Limb (tissue), 2 donors: ENCODE data around the gene PEX5L.
A peak's percentile ranks its signal among the peaks of the same experiment; 100 is the strongest.
"Not testable (repeated sequence)": the region's sequence is repeated elsewhere in the genome, so short reads cannot be mapped to it uniquely, and the experiment has no call there.

Source experiments
- DNase-seq, 2 donors: peaks; one replicate each; pipeline ENCODE4 v3.0.0-alpha.2; 2016; ENCODE audit errors: extremely low spot score in 2 of 2

Gene PEX5L

GRCh38 chr3:179840985-179841384, 195.8 kb downstream of the PEX5L start:
- no peak for DNase-seq

DNA sequence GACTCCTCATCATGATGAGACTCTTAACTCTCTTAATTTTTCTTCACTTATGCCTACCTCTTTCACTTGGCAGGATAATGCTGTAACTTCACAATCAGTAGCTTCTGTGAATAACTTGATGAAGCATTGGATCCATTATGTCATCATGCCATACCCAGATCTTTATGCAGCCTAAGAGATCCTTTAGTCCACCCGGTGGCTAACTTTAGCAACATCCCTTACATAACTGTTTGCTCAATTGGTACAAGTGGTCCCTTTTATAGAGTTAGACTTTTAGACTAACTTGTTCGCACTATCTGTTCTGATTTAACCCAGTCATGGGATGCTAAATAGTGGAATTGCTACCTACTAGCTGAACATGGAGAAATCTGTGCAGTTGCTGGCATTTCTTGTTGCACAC, 199.4 kb downstream of the PEX5L start:
- DNase-seq, result no peak

GRCh38 chr3:179833294-179833693, 203.4 kb downstream of the PEX5L start:
- DNase-seq, result no peak

GRCh38 chr3:179832333-179832854, 204.3 kb downstream of the PEX5L start:
- no peak for DNase-seq

- DNase-seq, result no peak
Measured at GRCh38 chr3:179829401-179829800, 207.3 kb downstream of the PEX5L start.

GRCh38 chr3:179828738-179829137, 208.0 kb downstream of the PEX5L start:
- no peak for DNase-seq

- no peak for DNase-seq
Measured at GRCh38 chr3:179826247-179826637, 210.5 kb downstream of the PEX5L start.

DNA sequence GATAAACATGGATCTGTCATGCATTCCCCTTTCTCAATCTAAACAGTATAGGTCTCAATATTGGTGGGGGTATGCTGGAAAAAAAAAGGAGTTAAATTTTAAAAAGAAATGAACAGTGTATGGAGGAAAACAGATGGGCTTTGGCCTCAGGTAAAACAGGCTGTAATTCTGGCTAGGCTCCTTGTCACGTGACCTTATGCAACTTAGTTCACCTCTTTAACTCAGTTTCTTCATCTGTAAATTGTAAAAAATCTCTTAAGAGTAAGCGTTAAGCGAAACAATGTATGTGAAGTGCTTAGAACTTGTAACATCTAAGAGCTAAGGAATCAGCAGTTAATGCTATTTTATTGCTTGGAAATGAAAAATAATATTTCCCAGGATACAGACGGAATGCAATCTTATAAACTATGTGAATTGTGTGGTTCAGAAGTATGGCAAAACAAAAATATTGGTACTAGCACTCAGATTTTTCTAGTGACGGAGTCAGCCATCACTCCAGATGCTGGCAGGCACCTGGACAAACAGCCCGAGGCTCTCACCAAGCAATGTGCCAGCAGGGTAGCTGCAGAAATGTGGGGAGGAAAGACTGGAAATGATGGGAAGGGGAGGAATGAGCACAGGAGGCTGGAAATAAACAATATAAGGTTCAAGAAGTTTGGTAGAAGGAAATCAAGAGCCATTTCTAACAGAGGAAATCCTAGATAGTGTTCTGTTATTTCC, 211.1 kb downstream of the PEX5L start:
- DNase-seq, result no peak

GRCh38 chr3:179822296-179822695, 214.4 kb downstream of the PEX5L start:
- DNase-seq, result no peak

GRCh38 chr3:179819379-179819778, 217.4 kb downstream of the PEX5L start:
- DNase-seq, result no peak

DNA sequence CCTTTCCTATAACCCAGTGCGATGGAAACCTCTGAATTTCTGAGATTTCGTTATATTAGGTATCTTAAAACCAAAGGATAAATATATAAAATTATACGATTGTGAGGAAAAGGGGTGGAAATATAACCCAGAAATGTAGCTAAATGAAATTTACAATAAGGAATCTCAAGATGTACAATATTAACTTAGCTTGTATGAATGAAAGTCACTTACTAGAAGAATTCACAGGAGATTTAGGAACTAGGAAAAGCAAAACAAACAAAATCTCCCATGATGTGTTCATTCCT, 224.7 kb downstream of the PEX5L start:
- DNase-seq, result no peak

DNA sequence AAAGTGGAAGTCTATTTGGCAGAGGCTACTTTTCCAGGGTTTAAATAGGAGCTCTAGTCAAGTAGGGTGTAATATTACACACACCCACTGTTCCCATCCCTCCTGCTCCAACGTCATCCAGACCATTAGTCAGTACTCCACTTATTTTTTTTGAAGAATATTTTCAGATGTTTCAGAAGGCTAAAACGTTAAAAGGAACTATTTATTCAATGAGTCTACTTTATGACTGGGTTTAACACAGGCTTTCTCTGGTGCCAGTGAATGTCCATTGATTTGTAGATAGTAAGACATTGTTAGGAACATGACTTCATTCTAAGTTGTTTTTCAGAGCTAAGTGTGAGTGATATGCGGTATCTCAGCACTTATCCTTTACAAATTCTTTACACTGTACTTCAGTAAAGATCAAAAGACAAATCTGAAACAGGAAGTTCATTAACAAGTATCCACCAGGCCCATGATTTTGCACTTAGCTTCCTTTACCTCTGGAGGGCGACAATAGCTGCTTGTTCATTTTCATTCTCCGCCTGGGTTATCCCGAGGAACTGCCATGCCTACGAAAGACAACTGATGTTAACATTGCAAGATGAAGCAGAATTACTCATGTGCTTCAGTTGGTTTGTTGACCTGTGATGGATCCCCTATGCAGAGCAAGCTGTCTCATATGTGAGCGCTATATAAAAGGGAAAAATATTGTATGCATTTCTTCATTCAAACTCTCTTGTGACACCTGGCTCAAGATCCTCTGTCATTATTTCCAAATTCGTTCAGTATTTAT, 225.2 kb downstream of the PEX5L start:
- DNase-seq, result peak; percentile 49 to 54

- DNase-seq, result no peak
Measured at GRCh38 chr3:179809639-179810038, 227.1 kb downstream of the PEX5L start.

- DNase-seq, result no peak
Measured at GRCh38 chr3:179807588-179807987, 229.1 kb downstream of the PEX5L start.

DNA sequence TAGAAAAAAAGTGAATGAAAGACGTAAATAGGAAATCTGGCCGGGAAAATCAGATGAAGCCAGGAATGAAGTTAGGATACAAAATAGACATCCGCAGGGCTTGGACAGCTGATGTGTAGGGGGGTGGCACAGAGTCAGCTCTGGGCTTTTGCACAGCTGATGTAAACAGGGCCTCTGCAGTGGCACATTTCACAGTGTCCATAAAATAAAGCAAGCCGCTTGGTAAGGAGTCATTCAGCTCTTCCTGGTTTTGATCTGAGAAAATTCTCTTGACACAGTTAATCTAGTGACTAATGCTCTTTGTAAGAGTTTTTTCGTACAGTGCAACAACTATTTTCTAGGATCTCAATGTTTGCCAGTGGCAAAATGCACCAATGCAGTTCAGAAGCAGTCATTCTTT, 230.6 kb downstream of the PEX5L start:
- no peak for DNase-seq

- DNase-seq, result no peak
Measured at GRCh38 chr3:179801856-179802255, 234.9 kb downstream of the PEX5L start.

GRCh38 chr3:179801263-179801662, 235.5 kb downstream of the PEX5L start:
- DNase-seq, result no peak

- DNase-seq, result no peak
Measured at GRCh38 chr3:179797192-179797591, 239.5 kb downstream of the PEX5L start.

GRCh38 chr3:179796421-179796820, 240.3 kb downstream of the PEX5L start:
- DNase-seq, result no peak

GRCh38 chr3:179794355-179794754, 242.4 kb downstream of the PEX5L start:
- DNase-seq, result no peak

DNA sequence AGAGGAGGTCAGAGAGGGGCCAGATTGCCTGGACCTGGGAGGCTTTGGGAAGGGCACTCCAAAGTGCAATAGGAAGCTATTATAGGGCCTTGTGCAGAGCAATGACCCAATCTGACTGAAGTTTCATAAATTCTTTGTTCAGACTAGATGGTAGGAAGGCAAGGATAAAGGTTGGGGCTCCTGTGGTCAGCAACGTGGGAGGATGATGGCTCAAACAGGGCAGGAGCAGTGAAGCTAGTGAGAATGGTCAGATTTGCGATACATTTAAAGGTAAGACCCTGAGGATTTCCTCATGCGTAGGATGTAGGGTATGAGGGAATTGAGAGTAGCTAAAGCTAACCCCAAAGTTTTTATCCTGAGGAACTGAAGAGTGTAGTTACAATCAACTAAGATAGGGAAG, 244.9 kb downstream of the PEX5L start:
- DNase-seq, result no peak

DNA sequence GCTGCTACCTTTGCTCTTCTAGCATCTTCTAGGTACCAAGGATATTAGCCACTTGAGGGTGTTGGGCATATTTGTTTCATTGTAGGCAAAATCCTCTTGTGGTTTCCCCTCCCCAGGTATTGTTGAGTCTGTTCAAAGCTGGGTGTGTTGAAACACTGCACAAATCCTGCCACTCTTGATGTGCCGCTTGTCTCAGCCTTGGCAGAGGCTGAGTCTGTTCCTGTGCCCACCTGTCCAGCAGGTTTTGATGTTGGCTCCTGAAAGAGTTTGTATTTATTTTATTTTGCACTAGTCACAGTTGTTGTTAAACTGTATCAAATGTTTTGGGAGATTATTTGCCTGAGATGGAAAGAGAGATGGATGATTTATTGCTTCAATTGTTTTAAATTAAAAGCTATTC, 247.7 kb downstream of the PEX5L start:
- no peak for DNase-seq

DNA sequence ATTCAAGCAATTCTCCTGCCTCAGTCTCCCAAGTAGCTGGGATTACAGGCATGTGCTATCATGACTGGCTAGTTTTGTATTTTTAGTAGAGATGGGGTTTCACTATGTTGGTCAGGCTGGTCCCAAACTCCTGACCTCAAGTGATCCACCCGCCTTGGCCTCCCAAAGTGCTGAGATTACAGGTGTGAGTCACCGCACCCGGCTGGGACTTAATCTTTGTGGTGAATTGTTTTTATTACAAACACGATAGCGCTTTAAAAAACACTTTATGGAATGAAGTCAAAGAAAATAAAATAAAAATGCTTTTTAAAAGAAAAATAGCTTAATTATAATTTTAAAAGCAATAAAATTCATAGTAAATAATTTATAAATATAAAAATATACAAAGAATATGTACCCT, 253.9 kb downstream of the PEX5L start:
- not testable (repeated sequence) for DNase-seq
